SK-N-SH (cell line): ENCODE data around the gene CCDC149.

ENCODE experiments used
- CHD2 ChIP-seq: fragments of 150-350 bp; IDR thresholded peaks from 2 replicates; pipeline ENCODE4 v1.6.1; 2018; ENCODE audit warnings: low read length; ENCODE audit not compliant: partially characterized antibody
- MXI1 ChIP-seq: IDR thresholded peaks from 2 replicates; pipeline ENCODE4 v1.6.1; 2012; ENCODE audit warnings: mild to moderate bottlenecking, low read depth, low read length, improper control_type of control experiment
- POLR2AphosphoS5 ChIP-seq: IDR thresholded peaks from 2 replicates; pipeline ENCODE4 v1.6.1; 2012; ENCODE audit warnings: low read depth, low read length
- ZBTB33 ChIP-seq: IDR thresholded peaks from 2 replicates; pipeline ENCODE4 v1.4.0; 2012; ENCODE audit warnings: low read depth, borderline replicate concordance
- TF ChIP-seq, protein P1 (sequence below): fragments of 200-600 bp; sonication (generic); IDR thresholded peaks from 2 replicates; pipeline ENCODE4 v1.6.1; 2017; ENCODE audit warnings: antibody characterized with exemption, mild to moderate bottlenecking, moderate library complexity
- TF ChIP-seq, protein P2 (sequence below): fragments of 150-350 bp; IDR thresholded peaks from 2 replicates; pipeline ENCODE4 v1.6.1; 2017; ENCODE audit warnings: antibody characterized with exemption, low read length, low read depth, borderline replicate concordance

DNA sequence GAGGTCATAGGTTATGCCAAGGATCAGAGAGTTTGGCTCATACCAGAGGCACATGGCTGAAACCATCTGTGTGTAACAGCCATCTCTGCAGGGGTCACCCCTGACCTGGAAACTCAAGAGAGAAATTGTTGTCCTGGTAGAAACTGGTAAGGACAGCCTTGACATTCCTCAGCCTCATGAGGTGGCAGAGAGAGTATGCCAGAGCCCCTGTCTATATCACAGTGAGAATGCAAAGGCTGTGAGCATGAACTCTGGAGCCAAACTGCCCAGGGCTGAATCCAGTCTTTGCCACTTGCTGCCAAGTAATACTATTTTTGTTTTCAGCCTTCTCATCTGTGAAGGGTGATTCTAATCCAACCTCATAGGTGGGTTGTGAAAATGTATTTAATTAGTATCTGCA lies 37.1 kb upstream of the CCDC149 start:
- TF ChIP-seq, protein P1, sequence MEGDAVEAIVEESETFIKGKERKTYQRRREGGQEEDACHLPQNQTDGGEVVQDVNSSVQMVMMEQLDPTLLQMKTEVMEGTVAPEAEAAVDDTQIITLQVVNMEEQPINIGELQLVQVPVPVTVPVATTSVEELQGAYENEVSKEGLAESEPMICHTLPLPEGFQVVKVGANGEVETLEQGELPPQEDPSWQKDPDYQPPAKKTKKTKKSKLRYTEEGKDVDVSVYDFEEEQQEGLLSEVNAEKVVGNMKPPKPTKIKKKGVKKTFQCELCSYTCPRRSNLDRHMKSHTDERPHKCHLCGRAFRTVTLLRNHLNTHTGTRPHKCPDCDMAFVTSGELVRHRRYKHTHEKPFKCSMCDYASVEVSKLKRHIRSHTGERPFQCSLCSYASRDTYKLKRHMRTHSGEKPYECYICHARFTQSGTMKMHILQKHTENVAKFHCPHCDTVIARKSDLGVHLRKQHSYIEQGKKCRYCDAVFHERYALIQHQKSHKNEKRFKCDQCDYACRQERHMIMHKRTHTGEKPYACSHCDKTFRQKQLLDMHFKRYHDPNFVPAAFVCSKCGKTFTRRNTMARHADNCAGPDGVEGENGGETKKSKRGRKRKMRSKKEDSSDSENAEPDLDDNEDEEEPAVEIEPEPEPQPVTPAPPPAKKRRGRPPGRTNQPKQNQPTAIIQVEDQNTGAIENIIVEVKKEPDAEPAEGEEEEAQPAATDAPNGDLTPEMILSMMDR = no peak
- TF ChIP-seq, protein P2, sequence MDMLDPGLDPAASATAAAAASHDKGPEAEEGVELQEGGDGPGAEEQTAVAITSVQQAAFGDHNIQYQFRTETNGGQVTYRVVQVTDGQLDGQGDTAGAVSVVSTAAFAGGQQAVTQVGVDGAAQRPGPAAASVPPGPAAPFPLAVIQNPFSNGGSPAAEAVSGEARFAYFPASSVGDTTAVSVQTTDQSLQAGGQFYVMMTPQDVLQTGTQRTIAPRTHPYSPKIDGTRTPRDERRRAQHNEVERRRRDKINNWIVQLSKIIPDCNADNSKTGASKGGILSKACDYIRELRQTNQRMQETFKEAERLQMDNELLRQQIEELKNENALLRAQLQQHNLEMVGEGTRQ = no peak
- TF ChIP-seq POLR2AphosphoS5 (no peak), MXI1 (no peak), CHD2 (no peak), ZBTB33 (no peak)
